Cardiac septum (tissue), 1 donor: ENCODE data around the gene HNRNPR. TPM values are rescaled to one million over a fixed set of nuclear protein-coding genes. Genes with fewer than 3 reads are reported as not detected.
A peak's percentile ranks its signal among the peaks of the same experiment; 100 is the strongest.

Source experiments
- DNase-seq: peaks from one replicate; pipeline ENCODE4 v3.0.0-alpha.2; 2020; ENCODE audit warnings: low spot score
- intact Hi-C: fragments of 100-400 bp; cut with DNase I; formaldehyde crosslinking; loops from one replicate; pipeline ENCODE4 v1.14.0; 2022
- total RNA-seq: library from RNA; stranded (reverse); fragmentation: NEBNext Ultra II Directional; extraction: Animal tissue kit (Norgen Biotek cat#: 25700); gene quantifications from one replicate; pipeline ENCODE4 v1.2.1, GENCODE V29; 2021
- donor health status: DM: no; HTN: no; CAD: no.

The HNRNPR gene
- total RNA-seq, 1 donor from 2014 or later, result 67.3 TPM

DNA sequence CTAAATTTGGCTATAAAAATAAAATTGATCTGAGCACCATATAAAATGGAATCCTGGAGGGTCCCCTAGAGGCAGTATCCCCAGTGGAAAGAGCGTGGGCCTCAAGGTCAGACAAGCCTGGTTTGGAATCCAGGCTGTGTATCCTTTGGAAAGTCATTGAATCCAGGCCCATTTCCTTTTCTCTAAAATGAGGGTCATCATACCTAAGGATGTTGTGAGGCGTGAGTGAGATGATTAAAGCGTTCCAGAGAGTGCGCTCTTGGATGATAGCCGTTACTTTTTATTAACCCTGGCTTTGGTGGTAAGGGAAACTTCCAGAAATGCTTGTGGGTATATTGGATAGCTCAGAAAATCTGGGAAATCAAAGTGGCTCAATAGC lies 26.2 kb upstream of the HNRNPR start:
- no peak for DNase-seq
- intact Hi-C loops, result no loop called here

DNA sequence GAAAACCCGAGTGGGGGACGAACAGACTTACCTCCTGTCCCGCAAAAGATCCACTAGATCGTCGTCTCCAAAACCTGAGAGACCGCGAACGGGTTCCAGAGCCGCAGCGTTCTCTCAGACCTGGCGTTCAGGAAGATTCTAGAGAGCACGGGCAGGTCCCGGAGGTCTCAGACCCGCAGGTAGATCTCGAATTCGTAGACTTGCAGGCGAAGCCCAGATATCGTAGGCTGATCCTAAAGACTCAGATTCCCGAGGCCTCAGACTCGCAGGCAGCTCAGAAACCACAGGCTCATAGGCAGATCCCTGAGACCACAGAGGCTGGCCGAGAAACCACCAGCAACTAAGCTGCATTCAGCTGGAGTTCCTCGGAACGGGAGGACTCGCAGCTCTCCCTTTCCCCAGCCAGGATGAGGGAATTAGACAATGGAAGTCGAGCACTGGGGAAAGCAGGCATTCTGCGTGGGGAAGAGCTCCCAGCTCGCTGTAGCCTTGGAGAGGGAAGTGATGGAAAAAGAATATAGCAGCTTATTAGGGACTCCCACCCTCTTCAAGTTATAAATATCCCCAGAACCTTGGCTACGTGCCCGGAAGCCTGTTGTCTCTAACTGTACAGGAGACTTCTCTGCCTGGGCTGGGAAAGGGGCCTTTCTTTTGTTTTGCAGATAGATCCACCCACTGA lies 25.4 kb upstream of the HNRNPR start, which contains the start of gene ZNF436:
Gene ZNF436 (minus strand): TSS at position 502 of the 679 bp plus-strand sequence. CDS start 1,831 bp downstream, outside the sequence.
- intact Hi-C loops, result loop anchor here (2.0 to 5.0 kb wide), 3 partner anchors 25 to 113 kb away; partner anchors contain the start of gene ASAP3

DNA sequence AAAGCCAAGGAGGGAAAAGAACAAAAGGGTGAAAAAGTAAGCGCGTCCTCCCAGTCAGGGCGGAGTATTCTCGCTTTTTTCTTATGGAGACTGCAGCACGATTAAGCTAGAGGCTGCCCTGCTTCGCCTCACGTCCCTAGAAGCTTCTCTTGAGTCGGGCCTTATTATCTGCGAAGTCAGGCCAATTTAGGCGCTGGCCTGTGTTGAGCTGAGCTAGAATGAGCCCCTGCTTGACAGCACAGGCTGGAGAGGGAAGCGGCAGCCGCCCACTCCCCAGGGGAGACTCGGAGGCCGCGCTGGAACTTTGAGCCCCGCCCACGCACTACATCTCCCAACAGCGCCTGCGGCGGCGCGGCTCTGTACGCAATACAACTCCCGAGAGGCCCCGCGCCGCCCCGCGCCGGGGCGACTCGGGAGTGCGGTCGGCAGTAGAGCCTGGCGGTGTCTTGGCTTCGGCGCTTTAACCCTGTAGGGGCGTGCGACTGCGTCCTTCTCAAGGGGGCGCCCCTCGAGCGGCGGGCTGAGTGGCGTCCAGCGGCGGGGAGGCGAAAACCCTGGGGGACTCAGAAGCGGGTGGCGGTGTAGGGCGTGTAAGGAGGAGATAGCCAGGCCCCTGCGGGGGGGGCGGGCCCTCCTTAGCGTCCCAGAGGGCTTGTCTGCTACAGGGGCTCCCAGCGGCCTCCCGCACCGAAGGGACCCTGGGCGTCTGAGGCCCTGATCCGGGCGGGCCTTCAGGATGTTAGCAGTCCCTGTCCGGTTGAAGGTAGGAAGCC lies 24.7 kb upstream of the HNRNPR start:
- intact Hi-C loops, result loop anchor here (1.0 to 5.0 kb wide), 4 partner anchors 24 to 114 kb away; partner anchors contain the start of genes ASAP3 and HNRNPR
- peak; percentile 95 for DNase-seq

More for the DNA sequence above, 25.4 kb upstream of the HNRNPR start, which contains the start of gene ZNF436:
- DNase-seq, result peak; percentile 92

DNA sequence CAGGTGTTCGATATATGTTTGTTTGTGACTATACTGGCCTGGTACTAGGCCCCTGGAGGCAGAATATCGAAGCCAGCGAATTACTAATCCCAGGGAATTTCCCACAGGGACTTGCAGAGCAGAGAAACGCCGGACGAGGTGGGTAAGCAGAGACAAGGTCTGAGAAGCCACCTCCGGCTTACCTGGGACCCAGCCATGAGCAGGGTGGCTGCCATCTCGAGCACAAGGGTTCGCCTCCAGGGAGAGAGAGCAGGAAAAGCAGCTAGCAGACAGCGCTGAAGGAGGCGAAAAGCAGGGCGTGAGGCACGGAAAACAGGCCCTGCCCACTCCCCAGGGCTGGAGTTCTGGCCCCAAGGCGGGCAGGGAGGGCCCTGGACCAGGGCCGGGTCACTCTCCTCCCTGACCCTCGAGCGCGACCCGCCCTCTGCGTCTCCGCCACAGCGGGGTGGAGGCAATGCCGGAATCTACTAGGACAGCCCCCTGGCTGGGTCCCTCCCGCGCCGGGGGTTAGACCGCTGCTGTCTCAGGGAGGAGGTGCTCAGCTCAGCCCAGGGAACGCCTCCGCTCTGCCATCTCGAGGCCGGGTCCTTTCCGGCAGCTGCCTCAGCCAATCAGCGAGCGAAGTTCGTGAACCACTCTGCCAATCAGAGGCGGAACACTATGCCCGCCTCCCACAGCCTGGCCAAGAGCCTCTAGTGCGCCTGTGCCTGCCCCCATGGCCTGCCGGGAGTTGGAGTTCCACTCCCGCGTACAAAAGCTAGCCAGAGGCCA lies 23.9 kb upstream of the HNRNPR start:
- intact Hi-C loops, result loop anchor here (1.0 to 5.0 kb wide), 4 partner anchors 24 to 114 kb away; partner anchors contain the start of genes ASAP3 and HNRNPR
- DNase-seq, result peak; percentile 100

DNA sequence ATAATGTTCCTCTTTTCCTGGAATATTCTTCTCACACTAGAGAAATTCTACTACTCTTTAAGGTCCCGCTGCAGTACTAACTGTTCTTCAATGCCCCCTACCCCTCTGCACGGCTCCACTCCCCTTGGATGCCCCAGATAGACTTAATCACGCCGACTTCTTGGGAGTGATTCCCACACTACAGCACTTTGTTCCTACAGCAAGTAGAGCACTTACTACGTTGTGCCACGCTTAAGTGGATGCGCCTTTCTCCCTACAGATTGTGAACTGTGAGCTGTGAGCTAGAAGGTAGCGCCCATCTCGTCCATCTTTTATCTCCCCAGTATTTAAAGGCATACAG lies 23.3 kb upstream of the HNRNPR start:
- DNase-seq, result no peak
- intact Hi-C loops, result loop anchor here (5.0 kb wide), 1 partner anchor 115 kb away; the partner anchor contains the start of gene ASAP3

DNA sequence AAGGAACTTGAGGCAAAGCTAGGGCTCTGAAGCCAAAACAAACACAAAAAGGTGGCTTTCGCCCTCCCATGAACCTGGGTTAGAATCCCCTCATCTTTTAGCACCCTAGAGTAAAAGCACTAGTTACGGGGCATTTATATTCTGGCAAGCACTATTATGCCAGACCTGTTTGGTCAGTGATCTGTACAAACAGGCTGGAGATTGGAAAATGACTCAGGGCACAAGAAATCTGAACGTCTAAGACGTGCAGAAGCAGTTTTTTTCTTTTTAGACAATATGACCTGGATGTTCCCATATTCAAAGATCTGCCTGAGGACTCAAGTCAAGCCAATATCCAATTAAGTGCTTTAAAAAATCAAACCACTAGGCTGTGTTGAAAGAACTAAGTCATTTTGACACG lies 22.5 kb upstream of the HNRNPR start:
- intact Hi-C loops, result loop anchor here (5.0 kb wide), 1 partner anchor 116 kb away; the partner anchor contains the start of gene ASAP3
- DNase-seq, result no peak

DNA sequence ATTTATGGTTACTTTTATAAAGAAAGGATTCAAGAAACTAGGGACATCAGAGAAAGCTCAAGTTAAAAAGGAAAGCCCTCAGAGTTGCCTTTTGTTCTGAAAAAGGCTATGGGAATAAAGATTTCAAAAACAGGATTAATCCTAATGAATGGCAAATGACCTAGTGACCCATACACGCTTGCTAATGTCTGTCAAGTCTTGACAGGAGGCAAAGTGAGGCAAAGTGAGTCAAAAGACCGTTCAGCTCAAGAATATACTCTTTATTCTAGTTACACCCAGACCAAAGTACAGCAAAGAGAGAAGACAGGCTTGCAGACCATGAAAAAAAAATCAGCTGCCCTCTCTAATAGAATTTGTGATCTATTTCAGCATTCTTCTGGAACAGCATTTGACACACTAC lies 22.1 kb upstream of the HNRNPR start:
- intact Hi-C loops, result loop anchor here (5.0 kb wide), 1 partner anchor 116 kb away; the partner anchor contains the start of gene ASAP3
- no peak for DNase-seq

DNA sequence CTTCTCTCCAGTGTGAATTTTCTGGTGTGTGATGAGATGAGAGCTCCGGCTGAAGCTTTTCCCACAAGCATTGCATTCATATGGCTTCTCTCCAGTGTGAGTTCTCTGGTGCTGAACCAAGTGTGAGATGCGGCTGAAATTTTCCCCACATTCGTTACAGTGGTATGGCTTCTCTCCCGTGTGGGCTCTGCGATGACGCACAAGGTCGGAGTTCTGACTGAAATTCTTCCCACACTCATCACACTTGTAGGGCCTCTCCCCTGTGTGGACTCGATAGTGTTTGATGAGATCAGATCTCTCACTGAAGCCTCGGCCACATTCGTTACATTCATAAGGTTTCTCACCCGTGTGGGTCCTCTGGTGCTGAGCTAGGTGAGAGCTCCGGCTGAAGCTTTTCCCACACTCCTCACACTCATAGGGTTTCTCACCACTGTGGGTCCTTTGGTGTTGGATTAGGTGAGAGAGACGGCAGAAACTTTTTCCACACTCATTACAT lies 18.2 kb upstream of the HNRNPR start:
- intact Hi-C loops, result no loop called here
- no peak for DNase-seq

DNA sequence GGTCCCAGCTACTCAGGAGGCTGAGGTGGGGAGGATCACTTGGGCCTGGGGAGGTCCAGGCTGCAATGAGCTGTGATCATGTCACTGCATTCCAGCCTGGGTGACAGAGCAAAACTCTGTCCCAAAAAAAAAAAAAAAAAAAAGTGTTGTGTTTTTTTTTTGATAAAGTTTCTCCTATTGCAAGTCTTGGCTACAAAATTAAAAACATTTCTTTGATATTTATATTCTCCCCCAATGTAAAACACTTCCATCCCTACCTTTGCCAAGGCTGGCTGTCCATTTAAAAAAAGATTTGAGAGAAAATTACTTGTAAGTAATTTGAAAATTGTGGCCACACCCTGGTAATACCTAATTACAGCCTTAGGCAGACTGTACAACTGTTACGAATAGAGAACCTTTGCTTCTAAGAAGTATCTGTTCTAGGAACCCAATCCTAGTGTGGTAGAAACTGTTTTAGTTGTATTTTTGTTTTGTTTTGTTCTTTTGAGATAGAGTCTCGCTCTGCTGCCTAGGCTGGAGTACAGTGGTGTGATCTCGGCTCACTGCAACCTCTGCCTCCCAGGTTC lies 14.3 kb upstream of the HNRNPR start:
- intact Hi-C loops, result no loop called here

DNA sequence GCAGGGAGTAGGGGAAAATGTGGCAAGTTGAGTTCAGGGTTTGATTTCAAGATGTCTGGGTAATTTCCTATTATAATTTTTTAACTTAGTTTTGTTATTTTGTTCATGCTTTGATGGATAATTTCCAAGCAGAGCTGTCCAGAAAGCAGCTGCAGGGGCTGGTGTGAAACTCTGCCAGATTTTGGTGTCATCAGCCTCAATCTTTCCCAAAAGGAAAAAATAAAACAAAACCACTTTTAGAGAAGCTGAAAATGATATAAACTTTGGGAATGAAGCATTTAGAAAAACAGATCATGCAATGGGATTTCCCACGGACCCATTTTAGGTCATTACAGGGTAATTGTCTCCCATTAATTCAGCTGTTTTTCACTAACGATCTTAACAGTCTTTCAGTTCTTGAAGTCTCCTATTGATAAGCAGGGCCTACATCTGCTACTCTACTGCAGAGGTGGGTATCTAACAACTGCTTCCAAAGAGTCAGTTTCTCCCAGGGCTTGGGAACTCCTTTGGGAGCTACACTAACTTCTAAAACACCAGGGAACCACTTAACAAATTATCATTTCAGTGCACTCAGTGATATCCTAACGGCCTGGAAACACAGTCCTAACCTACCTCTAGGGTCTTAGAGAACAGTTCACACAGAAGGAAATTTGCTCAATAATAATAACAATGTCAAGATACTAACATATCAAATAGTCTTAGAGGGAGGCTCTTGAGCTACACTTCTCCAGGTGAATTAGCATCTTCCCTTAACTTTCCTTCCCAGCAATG lies 13.2 kb upstream of the HNRNPR start:
- DNase-seq, result no peak
- intact Hi-C loops, result no loop called here

More for the DNA sequence above, 14.3 kb upstream of the HNRNPR start:
- no peak for DNase-seq

DNA sequence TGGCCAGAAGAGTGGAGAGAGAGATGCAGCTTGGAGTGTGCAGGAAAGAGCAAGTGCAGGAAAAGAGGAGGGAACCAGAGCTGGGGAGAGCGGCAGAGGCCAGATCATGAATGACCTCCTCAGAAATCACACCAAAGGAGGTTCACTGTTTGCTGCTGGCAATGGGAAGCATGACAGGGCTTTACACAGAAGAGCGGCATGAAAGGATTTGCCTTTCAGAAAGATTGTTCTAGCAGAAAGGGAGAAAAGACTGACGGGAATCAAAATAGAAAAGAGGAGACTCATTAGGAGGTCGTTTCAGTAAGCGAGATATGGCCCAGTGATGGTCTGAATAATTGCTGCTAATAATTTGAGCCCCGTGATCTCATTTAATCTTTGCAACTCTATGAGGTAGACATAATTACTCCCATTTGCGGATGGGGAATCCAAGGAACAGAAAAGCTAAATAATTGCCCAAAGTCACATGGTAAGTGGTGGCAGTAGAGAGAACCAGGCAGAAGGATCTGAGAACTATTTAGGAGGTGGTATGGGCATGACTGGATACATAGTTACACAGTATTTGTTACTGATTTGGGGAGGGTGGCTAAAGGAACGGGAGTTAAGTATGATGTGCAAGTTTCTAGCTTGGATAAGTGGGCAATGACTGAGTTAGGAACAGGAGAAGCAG lies 12.5 kb upstream of the HNRNPR start:
- intact Hi-C loops, result no loop called here
- DNase-seq, result no peak

DNA sequence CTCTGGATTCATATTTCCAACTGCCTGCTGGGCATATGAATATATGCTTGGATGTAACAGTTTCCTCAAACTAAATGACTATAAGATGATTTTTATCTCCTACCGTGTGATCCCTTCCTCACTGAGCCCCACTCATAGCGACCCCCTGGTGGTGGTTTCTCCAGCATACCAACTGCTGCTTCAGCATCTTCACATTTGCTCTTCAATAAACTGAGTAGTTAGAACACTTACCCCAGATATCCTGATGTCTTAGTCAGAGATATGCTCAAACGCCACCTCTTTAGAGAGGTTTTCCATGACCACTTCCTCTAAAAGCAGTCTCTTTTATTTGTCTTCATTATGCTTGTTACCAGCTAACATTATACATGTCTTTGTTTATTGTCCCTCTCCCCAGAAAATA lies 10.2 kb upstream of the HNRNPR start:
- DNase-seq, result no peak
- intact Hi-C loops, result no loop called here

DNA sequence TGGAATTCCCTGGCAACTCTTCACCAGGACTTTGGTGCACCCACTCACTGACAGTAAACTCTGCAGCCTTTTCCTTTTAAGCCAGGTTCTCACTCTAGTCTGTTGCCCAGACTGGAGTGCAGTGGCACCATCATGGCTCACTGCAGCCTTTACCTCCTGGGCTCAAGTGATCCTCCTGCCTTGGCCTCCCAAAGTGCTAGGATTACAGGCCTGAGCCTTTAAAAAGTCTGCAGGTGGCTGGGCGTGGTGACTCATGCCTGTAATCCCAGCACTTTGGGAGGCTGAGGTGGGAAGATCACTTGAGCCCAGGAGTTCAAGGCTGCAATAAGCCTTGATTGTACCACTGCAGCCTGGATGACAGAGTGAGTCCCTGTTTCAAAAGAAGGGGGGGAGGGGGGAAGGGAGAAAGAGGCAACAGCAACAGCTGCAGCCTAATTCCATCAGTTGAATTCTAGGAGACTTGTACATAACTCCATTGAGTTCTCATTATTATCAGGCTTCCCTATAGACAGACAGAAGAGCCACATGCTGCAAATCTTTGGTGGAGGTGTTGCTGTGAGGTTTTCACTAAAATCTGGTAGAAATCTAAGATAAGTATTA lies 8.1 kb upstream of the HNRNPR start:
- no peak for DNase-seq
- intact Hi-C loops, result no loop called here

DNA sequence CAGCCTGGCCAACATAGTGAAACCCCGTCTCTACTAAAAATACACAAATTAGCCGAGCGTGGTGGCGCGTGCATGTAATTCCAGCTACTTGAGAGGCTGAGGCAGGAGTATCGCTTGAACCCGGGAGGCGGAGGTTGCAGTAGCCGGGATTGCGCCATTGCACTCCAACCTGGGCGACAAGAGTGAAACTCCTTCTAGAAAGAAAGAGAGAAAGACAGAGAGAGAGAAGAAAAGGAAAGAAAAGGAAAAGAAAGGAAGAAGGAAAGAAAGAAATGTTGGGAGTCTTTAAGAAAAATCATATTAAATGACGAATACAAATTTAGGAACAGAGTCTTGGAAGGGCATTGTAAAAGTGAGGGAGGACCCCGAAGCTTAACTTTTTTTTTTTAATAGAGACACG lies 1.8 kb upstream of the HNRNPR start:
- intact Hi-C loops, result loop anchor here (2.0 kb wide), 1 partner anchor 57 kb away; no protein-coding TSS in a partner anchor
- no peak for DNase-seq

DNA sequence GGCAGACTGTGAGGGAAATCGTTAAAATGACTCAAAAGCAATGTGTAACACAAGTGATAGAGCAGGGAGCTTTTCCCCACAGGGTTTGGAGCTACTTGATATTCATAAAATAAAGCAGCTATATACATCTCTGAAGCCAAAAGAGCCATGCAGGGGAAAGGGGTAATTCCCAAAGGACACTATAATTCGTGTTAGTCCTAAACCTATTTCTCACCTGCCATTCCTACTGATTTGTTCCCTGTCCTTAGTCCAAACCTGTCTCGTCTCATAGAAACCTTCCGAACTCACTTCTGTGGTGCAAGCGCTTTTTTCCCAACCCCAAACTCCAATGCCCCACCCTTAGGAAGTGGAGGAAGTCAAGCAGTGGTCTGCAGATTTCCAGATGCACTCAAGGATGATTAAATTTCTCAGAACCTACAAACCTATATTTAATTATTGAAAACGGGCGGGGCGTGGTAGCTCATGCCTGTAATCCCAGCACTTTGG lies 946 bp upstream of the HNRNPR start:
- DNase-seq, result no peak
- intact Hi-C loops, result loop anchor here (1.0 to 5.0 kb wide), 3 partner anchors 23 to 137 kb away; partner anchors contain the start of gene ASAP3

DNA sequence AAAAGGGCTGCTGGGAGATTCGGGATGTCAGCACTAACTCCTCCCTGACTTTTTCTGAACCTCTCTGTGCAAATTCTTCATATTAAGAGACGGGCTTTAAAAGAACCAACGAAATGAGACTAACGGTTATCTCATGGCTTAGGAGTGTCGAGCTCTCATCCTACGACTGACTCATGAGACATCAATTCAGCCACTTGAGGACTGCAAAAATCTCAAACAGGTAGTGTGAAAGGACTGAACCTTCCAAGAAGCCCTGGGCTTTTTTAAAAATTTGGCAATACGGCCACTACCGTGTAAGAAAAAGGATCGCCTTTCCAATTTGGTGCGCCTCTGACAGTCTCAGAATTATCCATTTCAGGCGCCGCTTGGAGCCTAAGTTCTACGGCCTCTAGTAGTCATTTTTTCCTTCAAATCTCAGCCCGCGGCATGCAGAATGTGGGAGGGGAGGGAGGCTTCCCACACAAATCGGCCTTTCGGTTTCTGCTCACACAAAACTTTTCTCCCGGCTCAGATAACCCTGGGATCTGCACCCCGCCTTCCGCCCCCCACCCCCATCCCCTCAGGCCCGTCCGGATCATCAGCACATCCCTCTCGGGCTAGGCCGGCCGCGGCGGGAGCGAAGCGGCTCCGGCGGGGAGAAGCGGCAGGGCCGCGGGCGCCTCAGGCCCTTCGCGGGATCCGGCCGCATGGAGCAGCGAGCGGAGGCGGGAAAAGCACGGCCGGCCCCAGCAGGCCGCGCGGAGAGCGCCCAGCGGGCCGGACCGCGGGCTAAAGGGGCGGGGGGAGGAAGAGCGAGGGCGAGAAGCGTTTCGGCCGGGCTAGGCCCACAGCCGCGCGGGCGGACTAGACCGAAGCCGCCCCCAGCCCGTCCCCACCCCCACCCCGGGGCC lies 618 bp downstream of the HNRNPR start:
- peak; percentile 77 for DNase-seq

More for the DNA sequence above, 618 bp downstream of the HNRNPR start:
- intact Hi-C loops, result loop anchor here (1.0 to 5.0 kb wide), 3 partner anchors 25 to 139 kb away; partner anchors contain the start of gene ASAP3
